Left ventricle myocardium superior (tissue), 1 donor: ENCODE data around the gene AFF3. TPM values are rescaled to one million over a fixed set of nuclear protein-coding genes. Genes with fewer than 3 reads are reported as not detected.
"Not testable (repeated sequence)": the region's sequence is repeated elsewhere in the genome, so short reads cannot be mapped to it uniquely, and the experiment has no call there.

ENCODE experiments used
- ATAC-seq: fragments of 200-7000 bp; cut with Tn5 transposase; one replicate; pipeline ENCODE4 v1.9.1; 2020; ENCODE audit warnings: mild to moderate bottlenecking, moderate library complexity
- DNase-seq: peaks from one replicate; pipeline ENCODE4 v3.0.0-alpha.2; 2020
- intact Hi-C: fragments of 100-400 bp; cut with micrococcal nuclease; formaldehyde crosslinking; loops from one replicate; pipeline ENCODE4 v1.11.0; 2022
- long read RNA-seq: library from polyadenylated mRNA; unstranded; transcript quantifications from one replicate; pipeline ENCODE4 v2.0.0, GENCODE V29; 2021
- total RNA-seq: library from RNA; stranded (reverse); fragmentation: NEBNext Ultra II Directional; extraction: Animal tissue kit (Norgen Biotek cat#: 25700); gene quantifications from one replicate; pipeline ENCODE4 v1.2.1, GENCODE V29; 2021
- donor health status: DM: no; HTN: yes; CAD: no; lungs with severe emphysema.

AFF3 gene
- total RNA-seq: 10.0 TPM
- long read RNA-seq, partial matches to known transcripts: 4 of 8 reads
- long read RNA-seq, other reads (novel, unspliced or antisense): 4 of 8 reads

GRCh38 chr2:100142393-100142792, at the start of gene AFF3:
Gene AFF3, minus strand, starts transcription at chr2:100142590. Its CDS starts 38,136 bp downstream, at chr2:100104454.
- peak; percentile 37 for ATAC-seq
- intact Hi-C loops: no loop called here
- DNase-seq: no peak

GRCh38 chr2:100189387-100189786, 47.0 kb upstream of the AFF3 start:
- intact Hi-C loops: no loop called here
- ATAC-seq (peak; percentile 31), DNase-seq (no peak)

GRCh38 chr2:100188326-100188725, 45.9 kb upstream of the AFF3 start:
- intact Hi-C loops: no loop called here
- ATAC-seq: no peak
- DNase-seq: no peak

- no peak for ATAC-seq
- DNase-seq: no peak
- intact Hi-C loops: no loop called here
Observed at GRCh38 chr2:100186126-100186525, 43.7 kb upstream of the AFF3 start.

- DNase-seq: no peak
- intact Hi-C loops: no loop called here
- no peak for ATAC-seq
Observed at GRCh38 chr2:100185516-100185915, 43.1 kb upstream of the AFF3 start.

GRCh38 chr2:100185105-100185504, 42.7 kb upstream of the AFF3 start:
- intact Hi-C loops: no loop called here
- DNase-seq (no peak), ATAC-seq (no peak)

- intact Hi-C loops: no loop called here
- DNase-seq (no peak), ATAC-seq (no peak)
Observed at GRCh38 chr2:100184055-100184737, 41.8 kb upstream of the AFF3 start.

GRCh38 chr2:100182494-100183361, 40.3 kb upstream of the AFF3 start:
- peak; percentile 69 for DNase-seq
- ATAC-seq: peak; percentile 90
- intact Hi-C loops: no loop called here

- no peak for ATAC-seq
- intact Hi-C loops: no loop called here
- DNase-seq: no peak
Observed at GRCh38 chr2:100180503-100180902, 38.1 kb upstream of the AFF3 start.

- DNase-seq: no peak
- intact Hi-C loops: no loop called here
- ATAC-seq: no peak
Observed at GRCh38 chr2:100179806-100180205, 37.4 kb upstream of the AFF3 start.

- ATAC-seq: no peak
- intact Hi-C loops: no loop called here
- no peak for DNase-seq
Observed at GRCh38 chr2:100178864-100179263, 36.5 kb upstream of the AFF3 start.

GRCh38 chr2:100178085-100178788, 35.8 kb upstream of the AFF3 start:
- intact Hi-C loops: no loop called here
- ATAC-seq (peak; percentile 9), DNase-seq (no peak)

GRCh38 chr2:100176925-100177324, 34.5 kb upstream of the AFF3 start:
- intact Hi-C loops: no loop called here
- DNase-seq (no peak), ATAC-seq (no peak)

GRCh38 chr2:100174026-100174431, 31.6 kb upstream of the AFF3 start:
- ATAC-seq: no peak
- DNase-seq: no peak
- intact Hi-C loops: no loop called here

- DNase-seq (no peak), ATAC-seq (no peak)
- intact Hi-C loops: no loop called here
Observed at GRCh38 chr2:100166701-100167100, 24.3 kb upstream of the AFF3 start.

GRCh38 chr2:100163605-100164004, 21.2 kb upstream of the AFF3 start:
- intact Hi-C loops: no loop called here
- ATAC-seq (no peak), DNase-seq (no peak)

GRCh38 chr2:100161945-100162620, 19.7 kb upstream of the AFF3 start:
- no peak for ATAC-seq
- DNase-seq: no peak
- intact Hi-C loops: no loop called here

- DNase-seq: no peak
- no peak for ATAC-seq
- intact Hi-C loops: no loop called here
Observed at GRCh38 chr2:100160396-100160795, 18.0 kb upstream of the AFF3 start.

- DNase-seq, ATAC-seq, intact Hi-C loops: not testable (repeated sequence)
Observed at GRCh38 chr2:100151832-100152231, 9.4 kb upstream of the AFF3 start.
